Activated naive CD4-positive, alpha-beta T cell treated with anti-CD3 and anti-CD28 coated beads for 36 hours (primary cell): ENCODE data around the gene CD34. TPM values are rescaled to one million over a fixed set of nuclear protein-coding genes. Genes with fewer than 3 reads are reported as not detected.

ENCODE experiments used
- CTCF ChIA-PET: fragments of 350-600 bp; sonication (Branson Sonifier 250); formaldehyde crosslinking; loops from one replicate; lab custom pipeline; 2021; ENCODE audit warnings: antibody characterized with exemption; lab: Charles Lee
- DNase-seq: peaks from one replicate; pipeline ENCODE4 v3.0.0-alpha.2; 2020
- H3K27ac Mint-ChIP-seq: one replicate; pipeline ENCODE4 v1.8.0; 2021; ENCODE audit warnings: mild to moderate bottlenecking, mixed read lengths
- H3K27me3 Mint-ChIP-seq: one replicate; pipeline ENCODE4 v1.8.0; 2021; ENCODE audit warnings: low read depth, mixed read lengths
- H3K36me3 Mint-ChIP-seq: one replicate; pipeline ENCODE4 v1.8.0; 2021; ENCODE audit warnings: low read depth, mixed read lengths
- H3K4me1 Mint-ChIP-seq: one replicate; pipeline ENCODE4 v1.8.0; 2021; ENCODE audit warnings: low read depth, mixed read lengths
- H3K4me3 Mint-ChIP-seq: one replicate; pipeline ENCODE4 v1.8.0; 2021; ENCODE audit warnings: mild to moderate bottlenecking, moderate library complexity, mixed read lengths
- H3K9me3 Mint-ChIP-seq: one replicate; pipeline ENCODE4 v1.8.0; 2021; ENCODE audit warnings: mixed read lengths
- intact Hi-C: fragments of 100-400 bp; cut with micrococcal nuclease; formaldehyde crosslinking; loops from one replicate; pipeline ENCODE4 v1.15.1; 2023
- total RNA-seq, 2 experiments: library from RNA; stranded (reverse); gene quantifications; one replicate each; pipeline ENCODE4 v1.2.3, GENCODE V29; 2021

The CD34 gene
- total RNA-seq, 2 experiments from 2014 or later, result 0.02 TPM

- Mint-ChIP-seq H3K4me3 (peak overlapping the region; percentile 92), H3K27me3 (no peaks in the 10 kb centered on the region), H3K27ac (peak overlapping the region; percentile 92), H3K9me3 (no peaks in the 10 kb centered on the region), H3K36me3 (peaks cover 21% of the 10 kb centered on the region), H3K4me1 (peaks cover 81% of the 10 kb centered on the region)
- DNase-seq, result peak; percentile 63
- intact Hi-C loops, result loop anchor here (1.0 to 10.0 kb wide), 2 partner anchors 41 to 544 kb away; partner anchors contain the start of gene CD55
- CTCF ChIA-PET, result interaction anchor here (0.6 to 12.3 kb wide), 15 partner anchors 9 to 96 kb away, joined by 3 to 342 read pairs (median 4); no protein-coding TSS in a partner anchor
Observed at GRCh38 chr1:207868774-207869721, 41.9 kb downstream of the CD34 start.

GRCh38 chr1:207868251-207868773 lies 42.6 kb downstream of the CD34 start:
- Mint-ChIP-seq H3K27me3 (no peaks in the 10 kb centered on the region), H3K4me3 (peak overlapping the region; percentile 92), H3K36me3 (peaks cover 26% of the 10 kb centered on the region), H3K9me3 (no peaks in the 10 kb centered on the region), H3K27ac (peak overlapping the region; percentile 85), H3K4me1 (peaks cover 79% of the 10 kb centered on the region)
- intact Hi-C loops, result loop anchor here (10.0 kb wide), 1 partner anchor 544 kb away; the partner anchor contains the start of gene CD55
- CTCF ChIA-PET, result interaction anchor here (0.6 to 12.3 kb wide), 16 partner anchors 8 to 96 kb away, joined by 3 to 342 read pairs (median 4); no protein-coding TSS in a partner anchor
- peak; percentile 56 for DNase-seq

- Mint-ChIP-seq H3K4me3 (peak overlapping the region; percentile 92), H3K36me3 (peaks cover 33% of the 10 kb centered on the region), H3K27ac (peak overlapping the region; percentile 85), H3K4me1 (peaks cover 79% of the 10 kb centered on the region), H3K27me3 (no peaks in the 10 kb centered on the region), H3K9me3 (no peaks in the 10 kb centered on the region)
- peak; percentile 39 for DNase-seq
- CTCF ChIA-PET, result interaction anchor here (0.5 to 12.3 kb wide), 10 partner anchors 9 to 96 kb away, joined by 3 to 342 read pairs (median 5); no protein-coding TSS in a partner anchor
- intact Hi-C loops, result loop anchor here (10.0 kb wide), 1 partner anchor 543 kb away; the partner anchor contains the start of gene CD55
Observed at GRCh38 chr1:207867136-207868109, 43.5 kb downstream of the CD34 start.

- peaks cover 41% of the 10 kb centered on the region for H3K36me3 Mint-ChIP-seq
- DNase-seq, result peak; percentile 72
- H3K9me3 Mint-ChIP-seq, result no peaks in the 10 kb centered on the region
- intact Hi-C loops, result loop anchor here (10.0 kb wide), 1 partner anchor 542 kb away; the partner anchor contains the start of gene CD55
- H3K4me3 Mint-ChIP-seq, result peak overlapping the region; percentile 92
- peak overlapping the region; percentile 85 for H3K27ac Mint-ChIP-seq
- H3K4me1 Mint-ChIP-seq, result peaks cover 82% of the 10 kb centered on the region
- no peaks in the 10 kb centered on the region for H3K27me3 Mint-ChIP-seq
- CTCF ChIA-PET, result interaction anchor here (0.6 to 12.3 kb wide), 4 partner anchors 19 to 37 kb away, joined by 3 to 342 read pairs (median 96); no protein-coding TSS in a partner anchor
Observed at GRCh38 chr1:207866471-207867135, 44.3 kb downstream of the CD34 start.

- peak; percentile 82 for DNase-seq
- no peaks in the 10 kb centered on the region for H3K9me3 Mint-ChIP-seq
- peak overlapping the region; percentile 52 for H3K4me3 Mint-ChIP-seq
- peaks cover 63% of the 10 kb centered on the region for H3K4me1 Mint-ChIP-seq
- CTCF ChIA-PET, result interaction anchor here (1.0 to 12.3 kb wide), 7 partner anchors 8 to 101 kb away, joined by 3 to 342 read pairs (median 5); no protein-coding TSS in a partner anchor
- peaks cover 42% of the 10 kb centered on the region for H3K36me3 Mint-ChIP-seq
- H3K27me3 Mint-ChIP-seq, result no peaks in the 10 kb centered on the region
- peak overlapping the region; percentile 83 for H3K27ac Mint-ChIP-seq
- intact Hi-C loops, result loop anchor here (1.0 to 10.0 kb wide), 5 partner anchors 16 to 812 kb away; partner anchors contain the start of genes CD55, PFKFB2 and YOD1
Observed at GRCh38 chr1:207863893-207864535, 46.9 kb downstream of the CD34 start.

GRCh38 chr1:207862241-207862787 lies 48.6 kb downstream of the CD34 start:
- CTCF ChIA-PET, result interaction anchor here (0.8 to 12.3 kb wide), 4 partner anchors 8 to 101 kb away, joined by 3 to 342 read pairs (median 6); no protein-coding TSS in a partner anchor
- H3K4me1 Mint-ChIP-seq, result peaks cover 61% of the 10 kb centered on the region
- peaks cover 36% of the 10 kb centered on the region for H3K36me3 Mint-ChIP-seq
- intact Hi-C loops, result loop anchor here (5.0 to 10.0 kb wide), 2 partner anchors 538 to 810 kb away; partner anchors contain the start of genes CD55, PFKFB2 and YOD1
- no peak for DNase-seq
- H3K27ac Mint-ChIP-seq, result peak overlapping the region; percentile 79
- peak overlapping the region; percentile 45 for H3K4me3 Mint-ChIP-seq
- H3K9me3 Mint-ChIP-seq, result no peaks in the 10 kb centered on the region
- no peaks in the 10 kb centered on the region for H3K27me3 Mint-ChIP-seq

GRCh38 chr1:207861442-207862177 lies 49.3 kb downstream of the CD34 start:
- Mint-ChIP-seq H3K27me3 (no peaks in the 10 kb centered on the region), H3K27ac (peak overlapping the region; percentile 79), H3K4me3 (peak overlapping the region; percentile 45), H3K36me3 (peaks cover 32% of the 10 kb centered on the region), H3K4me1 (peaks cover 59% of the 10 kb centered on the region), H3K9me3 (no peaks in the 10 kb centered on the region)
- intact Hi-C loops, result loop anchor here (1.0 to 10.0 kb wide), 3 partner anchors 8 to 809 kb away; partner anchors contain the start of genes CD55, PFKFB2 and YOD1
- peak; percentile 70 for DNase-seq
- CTCF ChIA-PET, result interaction anchor here (0.8 to 12.3 kb wide), 3 partner anchors 9 to 102 kb away, joined by 3 to 342 read pairs (median 5); no protein-coding TSS in a partner anchor

GRCh38 chr1:207860531-207860930 lies 50.4 kb downstream of the CD34 start:
- H3K9me3 Mint-ChIP-seq, result no peaks in the 10 kb centered on the region
- H3K36me3 Mint-ChIP-seq, result peaks cover 29% of the 10 kb centered on the region
- H3K4me3 Mint-ChIP-seq, result no peak overlapping the region
- no peak overlapping the region for H3K27ac Mint-ChIP-seq
- H3K27me3 Mint-ChIP-seq, result no peaks in the 10 kb centered on the region
- no peak for DNase-seq
- CTCF ChIA-PET, result interaction anchor here (1.0 to 1.2 kb wide), 2 partner anchors 8 to 24 kb away, joined by 3 read pairs; no protein-coding TSS in a partner anchor
- peaks cover 58% of the 10 kb centered on the region for H3K4me1 Mint-ChIP-seq
- intact Hi-C loops, result loop anchor here (5.0 to 10.0 kb wide), 2 partner anchors 536 to 808 kb away; partner anchors contain the start of genes CD55, PFKFB2 and YOD1

- no peak overlapping the region for H3K4me3 Mint-ChIP-seq
- CTCF ChIA-PET, result interaction anchor here (1.4 kb wide), 1 partner anchor 30 kb away, joined by 5 read pairs; no protein-coding TSS in a partner anchor
- H3K27ac Mint-ChIP-seq, result no peak overlapping the region
- peaks cover 23% of the 10 kb centered on the region for H3K36me3 Mint-ChIP-seq
- H3K4me1 Mint-ChIP-seq, result peaks cover 51% of the 10 kb centered on the region
- no peaks in the 10 kb centered on the region for H3K9me3 Mint-ChIP-seq
- no peak for DNase-seq
- intact Hi-C loops, result no loop called here
- no peaks in the 10 kb centered on the region for H3K27me3 Mint-ChIP-seq
Observed at GRCh38 chr1:207858806-207859205, 52.1 kb downstream of the CD34 start.
